A549 (cell line): ENCODE results near the gene ZBTB4. TPM values are rescaled to one million over a fixed set of nuclear protein-coding genes. Genes with fewer than 3 reads are reported as not detected.
A peak's percentile ranks its signal among the peaks of the same experiment; 100 is the strongest.

Experiments
- ATAC-seq, 2 experiments: fragments of 200-7000 bp in 1 of 2; fragments of >200 bp in 1 of 2; cut with Nextera tagmentation in 1 of 2; cut with Tn5 transposase in 1 of 2; 3 replicates each; pipeline versions ENCODE4 v1.8.0 to v1.9.1; 2018 to 2020; ENCODE audit warnings: mild to moderate bottlenecking in 1 of 2, moderate library complexity in 1 of 2
- CTCF ChIA-PET: fragments of 300-600 bp; sonication (Branson Sonifier 250); formaldehyde crosslinking; extraction: SDS; loops from one replicate; lab custom pipeline; 2021; ENCODE audit warnings: antibody characterized with exemption, inconsistent platforms; lab: Yijun Ruan, JAX
- POLR2A ChIA-PET: fragments of 350-600 bp; formaldehyde crosslinking; extraction: SDS; loops from one replicate; lab custom pipeline; 2021; ENCODE audit warnings: antibody characterized with exemption, inconsistent platforms; lab: Yijun Ruan, JAX
- DNase-seq, 2 experiments: peaks; one replicate each; pipeline versions ENCODE4 v3.0.0 to v3.0.0-alpha.2; 2011 to 2016; ENCODE audit warnings: low read depth in 1 of 2, low spot score in 1 of 2
- FAIRE-seq: peaks from 2 replicates; lab custom pipeline; 2011; peaks lifted over from hg19 to GRCh38; lab: Jason Lieb, UNC
- H3K27ac ChIP-seq, 2 experiments: fragments of >200 bp; sonication (Bioruptor Twin); formaldehyde crosslinking; 3 replicates each; pipeline ENCODE4 v1.5.1; 2016 to 2017
- H3K4me1 ChIP-seq: fragments of >200 bp; sonication (Bioruptor Twin); formaldehyde crosslinking; 3 replicates; pipeline ENCODE4 v1.6.1; 2016
- H3K4me2 ChIP-seq: fragments of >200 bp; sonication (Bioruptor Twin); formaldehyde crosslinking; 3 replicates; pipeline ENCODE4 v1.6.1; 2016
- H3K4me3 ChIP-seq: fragments of >200 bp; sonication (Bioruptor Twin); formaldehyde crosslinking; 3 replicates; pipeline ENCODE4 v1.5.1; 2016
- H3K9me3 ChIP-seq: fragments of >200 bp; sonication (Bioruptor Twin); formaldehyde crosslinking; 3 replicates; pipeline ENCODE4 v1.6.1; 2016
- CBX2 ChIP-seq: fragments of 200-600 bp; sonication (generic); IDR thresholded peaks from 2 replicates; pipeline ENCODE4 v1.6.1; 2016; ENCODE audit warnings: low read depth, mild to moderate bottlenecking, borderline replicate concordance
- CTCF ChIP-seq: fragments of >200 bp; sonication (Bioruptor Twin); formaldehyde crosslinking; IDR thresholded peaks from 3 replicates; pipeline ENCODE4 v1.5.1; 2016
- EHMT2 ChIP-seq: fragments of 200-600 bp; sonication (generic); IDR thresholded peaks from 2 replicates; pipeline ENCODE4 v1.6.1; 2016; ENCODE audit warnings: antibody characterized with exemption, low read depth, mild to moderate bottlenecking, moderate library complexity
- ELK1 ChIP-seq: fragments of 150-350 bp; IDR thresholded peaks from 2 replicates; pipeline ENCODE4 v1.6.1; 2014; ENCODE audit warnings: low read depth, mild to moderate bottlenecking, low read length
- FOSB ChIP-seq: fragments of 250-450 bp; sonication (Bioruptor Pico); IDR thresholded peaks from 2 replicates; pipeline ENCODE4 v1.5.0; 2020; ENCODE audit warnings: mild to moderate bottlenecking, moderate library complexity
- FOSL2 ChIP-seq, 2 experiments: fragments of 450-650 bp in 1 of 2; fragments of >200 bp in 1 of 2; sonication (Bioruptor Twin) in 1 of 2; formaldehyde crosslinking; IDR thresholded peaks; 2 replicates each; pipeline versions ENCODE4 v1.5.0 to v1.6.1; 2016 to 2020; ENCODE audit warnings: mild to moderate bottlenecking in 1 of 2, moderate library complexity in 1 of 2
- FOXS1 ChIP-seq: fragments of 250-450 bp; sonication (Bioruptor Pico); IDR thresholded peaks from 2 replicates; pipeline ENCODE4 v1.5.0; 2020; ENCODE audit warnings: mild to moderate bottlenecking, moderate library complexity
- HDAC2 ChIP-seq: fragments of 200-600 bp; sonication (generic); IDR thresholded peaks from 2 replicates; pipeline ENCODE4 v1.6.1; 2016
- HEYL ChIP-seq: fragments of 250-450 bp; sonication (Bioruptor Pico); IDR thresholded peaks from 2 replicates; pipeline ENCODE4 v1.8.0; 2021; ENCODE audit warnings: mild to moderate bottlenecking, moderate library complexity
- HOXA7 ChIP-seq: fragments of 250-450 bp; sonication (Bioruptor Pico); IDR thresholded peaks from 2 replicates; pipeline ENCODE4 v1.5.0; 2020; ENCODE audit warnings: mild to moderate bottlenecking, moderate library complexity
- HOXB13 ChIP-seq: fragments of 250-450 bp; sonication (Bioruptor Pico); IDR thresholded peaks from 2 replicates; pipeline ENCODE4 v1.5.0; 2020; ENCODE audit warnings: low read depth, mild to moderate bottlenecking, moderate library complexity
- HOXB5 ChIP-seq: fragments of 250-450 bp; sonication (Bioruptor Pico); IDR thresholded peaks from 2 replicates; pipeline ENCODE4 v1.5.0; 2020; ENCODE audit warnings: mild to moderate bottlenecking, moderate library complexity
- KDM1A ChIP-seq: fragments of 200-600 bp; sonication (generic); IDR thresholded peaks from 2 replicates; pipeline ENCODE4 v1.6.1; 2016; ENCODE audit warnings: low read depth, mild to moderate bottlenecking
- PHF8 ChIP-seq: fragments of 200-600 bp; sonication (generic); IDR thresholded peaks from 2 replicates; pipeline ENCODE4 v1.6.1; 2016; ENCODE audit warnings: low read depth, mild to moderate bottlenecking, antibody characterized with exemption, moderate library complexity, borderline replicate concordance
- RNF2 ChIP-seq: fragments of 200-600 bp; sonication (generic); IDR thresholded peaks from 2 replicates; pipeline ENCODE4 v1.6.1; 2016; ENCODE audit warnings: low read depth, mild to moderate bottlenecking, antibody characterized with exemption, moderate library complexity, borderline replicate concordance
- TFCP2L1 ChIP-seq: fragments of 250-450 bp; sonication (Bioruptor Pico); IDR thresholded peaks from 2 replicates; pipeline ENCODE4 v1.5.0; 2021; ENCODE audit warnings: mild to moderate bottlenecking
- ZSCAN20 ChIP-seq: fragments of 250-450 bp; sonication (Bioruptor Pico); IDR thresholded peaks from 2 replicates; pipeline ENCODE4 v1.8.0; 2022; ENCODE audit warnings: mild to moderate bottlenecking, moderate library complexity
- WGBS: methylation state at CpG from one replicate; pipeline ENCODE4 v1.1.6; 2017; ENCODE audit errors: missing lambda C conversion rate; 5-methylcytosine and 5-hydroxymethylcytosine counted together
- polyA plus RNA-seq, 4 experiments: library from polyadenylated mRNA; depleted of rRNA in 3 of 4; stranded (reverse); fragments of >200 nt; fragmentation: RNase III in 1 of 4; extraction: RNeasy Plus Mini Kit Qiagen cat#74134 plus additional on column Dnase treatment in 1 of 4; gene quantifications; 2 replicates in 3 of 4; 3 replicates in 1 of 4; pipeline ENCODE4 v1.2.3, GENCODE V29; 2011 to 2017
- TF ChIP-seq, protein P1 (sequence below): fragments of 250-450 bp; sonication (Bioruptor Pico); IDR thresholded peaks from 2 replicates; pipeline ENCODE4 v1.5.0; 2021; ENCODE audit warnings: mild to moderate bottlenecking, moderate library complexity, borderline replicate concordance

The ZBTB4 gene
- polyA plus RNA-seq, 2 of the 4 experiments (the other 2 are of a cell fraction), result 14.4 to 28.2 TPM

DNA sequence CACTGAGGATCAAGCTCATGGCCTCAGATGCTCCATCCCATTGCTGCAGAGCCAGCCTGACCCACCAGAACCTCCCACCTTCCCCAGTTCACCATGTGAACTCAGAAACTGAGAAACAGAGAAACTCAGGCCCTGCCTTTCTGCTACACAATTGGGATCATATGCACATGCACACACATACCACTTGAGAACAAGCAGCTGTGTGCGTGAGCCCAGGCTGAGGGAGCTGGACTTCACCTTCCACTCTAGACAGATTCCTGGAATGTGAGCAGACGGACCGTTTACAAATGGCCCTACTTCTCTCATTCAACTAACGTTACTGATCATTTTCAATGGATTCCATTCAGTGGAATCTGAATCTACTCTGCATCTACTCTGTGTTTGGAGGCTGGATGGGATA is 55.8 kb downstream of the ZBTB4 start (continued):
- TF ChIP-seq ELK1, result no peak
- TF ChIP-seq, all 56 proteins: peak for 0

- WGBS, result 94% methylated on average over 14 of the region's 16 CpGs
- Histone ChIP-seq H3K9me3 (no peaks in the 10 kb centered on the region), H3K4me1 (no peaks in the 10 kb centered on the region), H3K27ac (no peak overlapping the region), H3K4me3 (no peak overlapping the region), H3K4me2 (no peak overlapping the region)
- DNase-seq (no peak), FAIRE-seq (no peak), ATAC-seq (no peak; a peak in 1 of 6 replicates)
- POLR2A ChIA-PET, result interaction anchor here (1.4 kb wide), 1 partner anchor 9 kb away, joined by 3 read pairs; no protein-coding TSS in a partner anchor
- CTCF ChIA-PET, result interaction anchor here (0.7 to 3.3 kb wide), 8 partner anchors 10 to 141 kb away, joined by 3 to 18 read pairs (median 7); partner anchors contain the start of gene SENP3
- TF ChIP-seq HOXB5 (no peak), FOXS1 (CRISPR knock-in tag) (no peak), HDAC2 (no peak), EHMT2 (no peak), HOXB13 (CRISPR knock-in tag) (no peak), RNF2 (no peak), CBX2 (no peak), ZSCAN20 (no peak), FOSL2 (IDR thresholded peaks at IDR 0.05) (no peak), FOSL2 (CRISPR knock-in tag; IDR thresholded peaks at IDR 0.05) (no peak), FOSB (no peak), HOXA7 (CRISPR knock-in tag) (no peak), TFCP2L1 (no peak), CTCF (no peak), PHF8 (no peak), HEYL (CRISPR knock-in tag) (no peak)
- TF ChIP-seq, protein P1, sequence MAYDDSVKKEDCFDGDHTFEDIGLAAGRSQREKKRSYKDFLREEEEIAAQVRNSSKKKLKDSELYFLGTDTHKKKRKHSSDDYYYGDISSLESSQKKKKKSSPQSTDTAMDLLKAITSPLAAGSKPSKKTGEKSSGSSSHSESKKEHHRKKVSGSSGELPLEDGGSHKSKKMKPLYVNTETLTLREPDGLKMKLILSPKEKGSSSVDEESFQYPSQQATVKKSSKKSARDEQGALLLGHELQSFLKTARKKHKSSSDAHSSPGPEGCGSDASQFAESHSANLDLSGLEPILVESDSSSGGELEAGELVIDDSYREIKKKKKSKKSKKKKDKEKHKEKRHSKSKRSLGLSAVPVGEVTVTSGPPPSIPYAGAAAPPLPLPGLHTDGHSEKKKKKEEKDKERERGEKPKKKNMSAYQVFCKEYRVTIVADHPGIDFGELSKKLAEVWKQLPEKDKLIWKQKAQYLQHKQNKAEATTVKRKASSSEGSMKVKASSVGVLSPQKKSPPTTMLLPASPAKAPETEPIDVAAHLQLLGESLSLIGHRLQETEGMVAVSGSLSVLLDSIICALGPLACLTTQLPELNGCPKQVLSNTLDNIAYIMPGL (CRISPR knock-in tag), result no peak
Measured at GRCh38 chr17:7421186-7421585, 58.2 kb downstream of the ZBTB4 start.

GRCh38 chr17:7419819-7420610 is 59.4 kb downstream of the ZBTB4 start, which contains the start of gene SPEM1:
Gene SPEM1 (plus strand): TSS chr17:7420324. CDS start chr17:7420385, 61 bp downstream.
- ATAC-seq (0 out of 6 replicates have a peak, but pooled peaks of 1 of the 2 experiments have one; percentile 9), FAIRE-seq (no peak), DNase-seq (no peak)
- TF ChIP-seq KDM1A, result no peak
- H3K27ac ChIP-seq, result no peak within 1 kb of the TSS
- WGBS, result 70% methylated on average over 15 of the region's 17 CpGs
- ChIA-PET CTCF (interaction anchor here (1.2 to 3.3 kb wide), 10 partner anchors 9 to 141 kb away, joined by 3 to 18 read pairs (median 6); partner anchors contain the start of genes SENP3 and TMEM95), POLR2A (interaction anchor here (0.6 to 1.4 kb wide), 3 partner anchors 10 to 64 kb away, joined by 3 read pairs; partner anchors contain the start of genes FGF11 and POLR2A)
- no peak within 1 kb of the TSS for H3K4me3 ChIP-seq
- H3K4me1 ChIP-seq, result no peaks in the 10 kb centered on the region
- no peaks in the 10 kb centered on the region for H3K9me3 ChIP-seq
- H3K4me2 ChIP-seq, result no peak within 1 kb of the TSS
